ENCODE results near the gene AQP7.
"Not testable (repeated sequence)": the region's sequence is repeated elsewhere in the genome, so short reads cannot be mapped to it uniquely, and the experiment has no call there.

Gene AQP7

DNA sequence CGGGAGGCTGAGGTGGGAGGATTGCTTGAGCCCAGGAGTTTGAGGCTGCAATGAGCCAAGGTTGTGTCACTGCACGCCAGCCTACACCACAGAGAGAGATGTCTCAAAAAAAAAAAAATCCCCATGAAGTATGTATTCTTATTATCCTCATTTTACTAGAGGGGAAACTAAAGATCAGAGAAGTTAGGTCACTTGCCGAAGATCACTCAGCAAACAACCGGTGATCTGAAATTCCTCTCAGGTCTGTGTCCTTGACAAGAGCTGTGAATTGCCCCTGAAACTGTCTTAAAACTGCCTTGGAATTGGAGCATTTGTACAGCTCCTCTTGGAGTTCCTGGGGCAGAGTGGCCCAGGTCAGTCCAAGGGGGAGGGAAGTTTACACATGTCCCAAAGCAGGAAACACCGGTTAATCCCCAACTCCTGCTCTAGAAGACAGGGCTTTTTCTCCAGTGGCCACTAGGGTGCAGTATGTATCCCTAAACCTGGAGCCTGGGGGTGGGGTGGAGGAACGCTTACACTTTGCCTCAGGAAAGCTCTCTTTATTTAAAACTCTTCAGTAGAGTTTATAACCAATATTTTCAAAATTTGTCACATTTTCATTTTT is 27.6 kb downstream of the AQP7 start:
- peak; percentile 33 for DNase-seq (ENCODE audit: low read depth)

DNA sequence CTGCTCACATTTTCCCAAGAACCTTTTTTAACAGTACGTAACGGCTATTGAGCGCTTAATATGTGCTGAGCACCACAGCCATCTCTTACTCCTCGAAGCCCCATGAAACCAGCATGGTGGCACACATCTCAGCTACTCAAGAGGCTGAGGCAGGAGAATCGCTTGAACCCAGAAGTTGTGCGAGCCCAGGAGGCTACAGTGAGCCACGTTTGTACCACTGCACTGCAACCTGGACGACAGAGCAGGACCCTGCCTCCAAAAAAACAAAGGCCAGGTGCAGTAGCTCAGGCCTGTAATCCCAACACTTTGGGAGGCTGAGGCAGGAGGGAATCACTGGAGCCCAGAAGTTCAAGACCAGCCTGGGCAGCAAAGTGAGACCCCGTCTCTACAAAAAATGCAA is 28.2 kb downstream of the AQP7 start:
- no peak for DNase-seq (ENCODE audit: low read depth)

DNA sequence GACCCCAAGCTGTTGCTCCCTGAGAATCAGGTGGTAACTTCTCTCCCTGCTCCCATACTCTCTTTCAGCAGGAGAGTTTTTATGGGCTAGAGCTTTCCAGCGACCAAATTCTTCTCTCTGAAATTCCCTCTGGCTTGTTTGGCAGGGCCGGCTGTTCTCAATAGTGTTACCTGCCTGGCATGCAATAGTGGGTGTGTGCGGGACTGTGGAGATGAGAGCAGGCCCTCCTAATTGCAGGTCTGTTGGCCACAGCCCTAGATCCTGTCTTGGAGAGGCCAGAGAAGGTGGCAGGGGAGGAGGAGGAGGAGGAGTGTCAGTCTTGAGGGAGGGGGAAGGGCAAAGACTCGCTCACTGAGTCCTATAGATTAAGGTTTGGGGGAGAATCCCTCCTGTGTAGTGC is 29.5 kb downstream of the AQP7 start:
- no peak for DNase-seq (ENCODE audit: low read depth)

DNA sequence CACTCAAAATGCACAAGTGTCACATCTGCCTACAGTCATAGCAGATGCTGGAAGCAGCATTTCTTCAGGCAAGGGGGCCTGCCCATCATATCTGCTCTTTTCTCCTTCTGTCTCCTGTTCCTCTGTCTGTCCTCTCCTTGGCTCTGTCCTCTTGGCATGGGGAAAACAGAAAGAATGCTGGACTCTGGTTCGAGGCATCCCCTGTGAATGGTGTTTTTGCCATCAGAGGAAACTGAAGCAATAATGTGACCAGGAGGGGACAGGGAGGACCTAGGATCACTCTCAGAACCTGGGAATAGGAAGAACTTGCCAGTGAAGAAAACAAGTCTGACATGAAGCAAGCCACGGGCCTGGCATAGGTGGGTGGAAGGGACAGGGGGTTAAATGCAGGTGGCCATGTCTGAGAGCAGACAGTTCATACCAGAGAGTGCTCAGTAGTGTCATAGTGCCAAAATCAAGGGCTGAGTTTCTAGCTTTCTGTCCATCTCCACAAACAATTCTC is 35.3 kb downstream of the AQP7 start:
- no peak for DNase-seq (ENCODE audit: low read depth)

DNA sequence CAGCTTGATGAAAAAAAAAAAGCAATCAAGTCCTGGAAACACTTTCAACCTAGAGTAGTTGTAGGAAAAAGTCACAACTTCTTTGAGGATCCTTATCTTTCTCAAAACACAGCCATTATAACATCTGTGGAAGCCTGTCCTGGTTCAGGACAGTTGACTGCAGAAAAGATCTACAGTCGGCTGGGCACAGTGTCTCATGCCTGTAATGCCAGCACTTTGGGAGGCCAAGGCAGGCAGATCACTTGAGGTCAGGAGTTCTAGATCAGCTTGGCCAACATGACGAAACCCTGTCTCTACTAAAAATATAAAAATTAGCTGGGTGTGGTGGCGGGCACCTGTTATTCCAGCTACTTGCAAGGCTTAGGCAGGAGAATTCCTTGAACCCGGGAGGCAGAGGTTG is 37.6 kb downstream of the AQP7 start:
- not testable (repeated sequence) for DNase-seq (ENCODE audit: low read depth)

DNA sequence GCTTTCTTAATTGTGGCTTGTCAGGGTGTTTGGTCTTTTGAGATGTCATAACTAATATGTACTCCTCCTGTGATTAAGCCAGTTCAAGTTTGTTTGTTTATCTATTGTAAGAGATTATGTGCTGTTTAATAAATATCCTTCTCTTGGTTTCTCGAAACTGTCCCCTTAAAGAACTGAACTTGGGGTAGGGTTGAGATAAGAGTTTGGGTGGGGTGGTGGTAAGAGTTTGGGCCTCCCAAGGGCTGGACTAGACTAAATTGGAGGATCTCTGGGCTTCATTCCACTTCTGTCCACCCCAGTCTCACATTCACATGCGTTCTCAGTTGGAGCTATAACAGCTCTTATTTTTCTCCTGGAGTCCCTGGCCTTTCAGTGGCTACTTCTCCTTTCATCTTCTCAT is 38.2 kb downstream of the AQP7 start:
- DNase-seq (ENCODE audit: low read depth) = no peak

DNA sequence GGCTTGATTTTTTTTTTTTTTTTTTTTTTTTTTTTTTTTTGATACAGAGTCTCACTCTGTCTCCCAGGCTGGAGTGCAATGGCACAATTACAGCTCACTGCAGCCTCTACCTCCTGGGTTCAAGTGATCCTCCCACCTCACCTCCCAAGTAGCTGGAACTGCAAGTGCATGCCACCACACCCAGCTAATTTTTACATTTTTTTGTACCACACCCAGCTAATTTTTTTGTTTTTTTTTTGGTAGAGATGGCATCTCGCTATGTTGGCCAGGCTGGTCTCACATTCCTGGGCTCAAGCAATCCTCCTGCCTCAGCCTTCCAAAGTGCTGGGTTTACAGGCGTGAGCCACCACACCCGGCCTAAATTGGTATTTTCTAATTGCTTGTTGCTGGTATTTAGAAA is 43.7 kb downstream of the AQP7 start:
- DNase-seq (ENCODE audit: low read depth) = not testable (repeated sequence)

DNA sequence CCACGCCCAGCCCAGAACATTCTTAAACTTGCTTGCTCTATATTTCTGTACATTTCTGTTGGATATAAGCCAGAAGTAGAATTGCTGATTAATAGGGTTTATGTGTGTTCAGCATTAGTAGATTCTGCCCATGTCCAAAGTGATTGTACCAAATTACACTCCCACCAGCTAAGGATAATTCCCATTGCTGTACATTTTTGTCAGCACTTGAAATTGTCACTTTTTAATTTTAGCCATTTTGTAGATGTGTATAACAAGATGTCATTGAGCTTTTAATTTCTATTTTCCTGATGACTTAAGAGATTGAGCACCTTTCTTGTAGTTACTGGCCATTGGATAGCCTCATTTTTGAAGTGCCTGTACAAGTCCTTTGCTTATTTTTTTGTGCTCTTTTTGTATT is 46.4 kb downstream of the AQP7 start:
- no peak for DNase-seq (ENCODE audit: low read depth)

DNA sequence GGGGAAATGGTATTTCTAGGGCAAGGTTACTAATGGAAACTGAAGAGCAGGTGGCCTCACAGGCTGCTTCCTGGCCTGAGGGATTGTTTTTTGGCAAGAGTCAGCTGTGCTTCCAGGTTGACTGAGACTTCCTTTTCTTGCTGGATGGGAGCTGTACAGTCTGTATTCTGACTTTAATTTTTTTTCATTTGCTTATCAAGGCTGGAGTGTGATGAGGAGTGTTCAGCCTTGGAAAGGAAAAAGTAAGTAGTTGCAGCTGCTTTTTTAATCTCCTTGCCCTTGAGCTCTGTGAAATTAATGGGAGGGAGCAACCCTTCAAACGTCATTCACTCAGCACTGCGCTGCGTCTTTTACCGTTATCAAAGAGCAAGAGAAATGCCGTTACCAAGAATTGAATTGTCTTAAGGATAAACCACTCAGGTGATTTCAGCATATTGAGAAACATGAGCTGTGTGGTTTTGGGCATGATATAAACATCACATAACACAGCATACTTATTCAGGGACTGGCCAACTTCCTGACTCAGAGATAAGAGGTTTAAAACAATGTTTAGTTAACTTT is 47.6 kb downstream of the AQP7 start:
- no peak for DNase-seq (ENCODE audit: low read depth)

DNA sequence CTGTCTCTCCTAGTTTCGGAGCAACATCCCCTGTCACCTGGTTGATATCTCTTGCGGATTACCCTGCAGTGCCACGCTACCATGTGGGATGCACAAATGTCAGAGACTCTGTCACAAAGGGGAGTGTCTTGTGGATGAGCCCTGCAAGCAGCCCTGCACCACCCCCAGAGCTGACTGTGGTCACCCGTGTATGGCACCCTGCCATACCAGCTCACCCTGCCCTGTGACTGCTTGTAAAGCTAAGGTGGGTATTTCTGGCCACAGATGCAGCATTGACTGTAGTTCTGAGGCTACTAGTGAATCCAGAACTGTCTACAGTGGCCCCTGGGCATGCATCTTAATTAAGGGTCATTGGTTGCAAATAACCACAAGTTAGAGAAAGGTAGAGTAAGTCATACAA is 50.8 kb downstream of the AQP7 start:
- no peak for DNase-seq (ENCODE audit: low read depth)

DNA sequence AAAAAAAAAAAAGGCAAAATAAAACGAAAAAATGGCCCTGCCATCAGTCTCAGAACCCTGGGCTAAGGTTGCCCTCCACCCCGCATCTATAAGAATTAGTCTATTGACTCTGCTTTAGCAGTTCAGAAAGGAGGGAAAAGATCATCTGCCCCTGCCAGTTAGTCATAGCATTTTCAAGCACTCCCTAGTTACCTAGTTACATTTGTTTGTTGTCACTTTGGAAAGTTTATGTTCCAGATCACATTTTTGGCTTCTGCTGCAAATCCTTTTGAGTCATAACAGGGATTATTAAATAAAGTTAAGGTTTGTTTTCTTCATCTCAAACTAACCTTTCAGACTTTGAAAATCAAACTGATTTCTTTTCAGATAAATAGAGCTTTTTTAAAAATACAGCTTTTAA is 52.1 kb downstream of the AQP7 start:
- no peak for DNase-seq (ENCODE audit: low read depth)

DNA sequence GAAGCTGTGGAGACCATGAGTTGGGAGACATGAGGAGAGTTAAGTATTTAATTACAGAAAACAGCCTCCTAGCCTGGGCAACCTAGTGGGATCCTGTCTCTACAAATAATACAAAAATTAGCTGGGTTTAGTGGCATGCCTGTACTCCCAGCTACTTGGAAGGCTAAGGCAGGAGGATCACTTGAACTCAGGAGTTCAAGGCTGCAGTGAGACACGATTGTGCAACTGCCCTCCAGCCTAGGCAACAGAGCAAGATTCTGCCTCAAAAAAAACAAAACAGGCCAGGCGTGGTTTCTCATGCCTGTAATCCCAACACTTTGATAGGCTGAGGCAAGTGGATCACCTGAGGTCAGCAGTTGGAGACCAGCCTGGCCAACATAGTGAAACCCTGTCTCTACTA is 52.6 kb downstream of the AQP7 start:
- no peak for DNase-seq (ENCODE audit: low read depth)

DNA sequence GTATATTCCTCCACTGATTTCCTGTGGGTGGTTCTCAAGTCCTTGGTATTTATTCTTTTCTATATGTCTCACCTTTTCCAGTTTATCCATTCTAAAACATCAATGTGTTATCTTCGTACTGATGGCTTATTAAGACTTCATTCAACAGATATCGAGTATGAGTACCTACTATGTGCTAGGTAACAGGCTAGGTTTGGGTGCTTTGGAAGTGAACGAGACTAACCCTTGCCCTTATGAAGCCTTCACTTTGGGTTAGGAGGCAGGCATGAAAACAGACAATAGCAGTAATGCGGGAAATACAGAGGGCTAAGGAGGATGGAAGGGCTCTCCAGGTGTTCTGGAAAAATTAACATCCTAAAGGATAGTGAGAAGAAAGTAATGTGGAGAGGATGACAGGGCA is 53.4 kb downstream of the AQP7 start:
- no peak for DNase-seq (ENCODE audit: low read depth)

DNA sequence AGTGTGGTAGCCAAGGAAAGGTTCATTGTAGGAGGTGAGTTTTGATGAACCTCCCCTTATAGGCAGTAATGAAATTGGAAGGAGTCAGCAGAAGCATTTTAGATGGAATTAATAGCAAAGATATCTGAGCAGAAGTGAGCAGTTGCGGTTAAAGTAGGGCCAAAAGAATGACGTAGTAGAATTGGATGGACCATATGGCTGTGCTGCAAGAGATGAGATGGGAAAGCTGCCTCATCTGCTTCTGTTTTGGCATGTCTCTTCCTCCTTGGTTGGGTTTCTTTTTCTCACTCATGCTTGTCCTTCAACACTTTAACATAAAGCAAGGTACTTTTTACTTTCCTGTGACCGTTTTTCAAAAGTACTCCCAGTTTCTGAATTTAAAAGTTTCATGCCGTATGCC is 55.8 kb downstream of the AQP7 start:
- DNase-seq (ENCODE audit: low read depth) = no peak

DNA sequence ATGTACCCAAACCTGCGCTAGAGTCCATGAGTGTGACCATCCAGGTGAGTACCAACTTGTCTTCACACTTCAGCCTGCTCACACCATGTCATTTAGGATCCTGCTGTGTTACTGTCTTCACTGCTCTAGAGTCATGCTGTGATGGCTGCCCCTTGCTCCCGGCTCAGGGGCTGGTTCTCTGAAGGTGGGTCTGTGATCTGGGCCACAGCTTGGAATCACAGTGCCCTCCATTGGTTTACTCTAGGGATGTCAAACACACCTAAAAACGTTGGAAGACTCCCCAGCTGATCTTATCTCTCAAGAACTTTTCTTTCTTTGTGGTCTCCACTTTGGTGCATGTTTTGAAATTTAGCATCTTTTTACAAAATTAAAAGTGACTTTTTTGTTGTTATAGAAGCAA is 58.2 kb downstream of the AQP7 start:
- no peak for DNase-seq (ENCODE audit: low read depth)

DNA sequence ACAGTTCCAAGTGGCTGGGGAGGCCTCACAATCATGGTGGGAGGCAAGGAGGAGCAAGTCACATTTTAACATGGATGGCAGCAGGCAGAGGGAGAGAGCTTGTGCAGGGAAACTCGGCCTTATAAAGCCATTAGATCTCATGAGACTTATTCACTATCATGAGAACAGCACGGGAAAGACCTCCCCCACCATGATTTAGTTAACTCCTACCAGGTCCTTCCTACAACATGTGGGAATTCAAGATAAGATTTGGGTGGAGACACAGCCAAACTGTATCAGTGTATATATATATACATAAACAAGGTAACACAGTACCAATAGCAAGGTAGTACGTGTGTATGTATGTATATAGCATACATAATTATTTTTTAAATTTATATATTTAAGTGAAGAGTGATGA is 61.2 kb downstream of the AQP7 start:
- no peak for DNase-seq (ENCODE audit: low read depth)

DNA sequence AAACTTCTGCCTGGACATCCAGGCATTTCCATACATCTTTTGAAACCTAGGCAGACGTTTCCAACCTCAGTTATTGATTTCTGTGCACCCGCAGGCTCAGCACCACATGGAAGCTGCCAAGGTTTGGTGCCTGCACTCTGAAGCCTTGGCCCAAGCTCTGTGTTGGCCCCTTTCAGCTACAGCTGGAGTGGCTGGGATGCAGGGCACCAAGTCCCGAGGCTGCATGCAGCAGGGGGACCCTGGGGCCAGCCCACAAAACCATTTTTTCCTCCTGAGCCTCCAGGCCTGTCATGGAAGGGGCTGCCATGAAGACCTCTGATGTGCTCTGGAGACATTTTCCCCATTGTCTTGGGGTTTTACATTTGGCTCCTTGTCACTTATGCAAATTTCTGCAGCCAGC is 62.2 kb downstream of the AQP7 start:
- DNase-seq (ENCODE audit: low read depth) = no peak
